GM23338 (cell line): ENCODE data around the gene FAM20A. TPM values are rescaled to one million over a fixed set of nuclear protein-coding genes. Genes with fewer than 3 reads are reported as not detected.
A peak's percentile ranks its signal among the peaks of the same experiment; 100 is the strongest.

Source experiments
- ATAC-seq: fragments of 200-7000 bp; cut with Tn5 transposase; 3 replicates; pipeline ENCODE4 v1.9.1; 2020
- DNase-seq: peaks from one replicate; pipeline ENCODE4 v3.0.0-alpha.2; 2015; ENCODE audit warnings: low spot score
- H2AFZ ChIP-seq: fragments of 200-600 bp; sonication (generic); 2 replicates; pipeline ENCODE4 v1.8.0; 2016; ENCODE audit warnings: antibody characterized with exemption, mild to moderate bottlenecking, moderate library complexity
- H3F3A ChIP-seq: fragments of 200-600 bp; sonication (generic); replicated peaks from 2 replicates; pipeline ENCODE4 v1.8.0; 2017; ENCODE audit warnings: antibody characterized with exemption, mixed run types, low read depth
- H3K27ac ChIP-seq: fragments of 200-600 bp; sonication (generic); 2 replicates; pipeline ENCODE4 v1.6.1; 2016; ENCODE audit warnings: low read depth
- H3K27me3 ChIP-seq: fragments of 200-600 bp; sonication (generic); 2 replicates; pipeline ENCODE4 v1.8.0; 2016; ENCODE audit warnings: mild to moderate bottlenecking, mixed run types, moderate library complexity; ENCODE audit not compliant: insufficient read depth
- H3K36me3 ChIP-seq: fragments of 200-600 bp; sonication (generic); 2 replicates; pipeline ENCODE4 v1.8.0; 2016; ENCODE audit warnings: mild to moderate bottlenecking; ENCODE audit not compliant: insufficient read depth
- H3K4me1 ChIP-seq: fragments of 200-600 bp; sonication (generic); 2 replicates; pipeline ENCODE4 v1.8.0; 2016; ENCODE audit warnings: mild to moderate bottlenecking, moderate library complexity; ENCODE audit not compliant: insufficient read depth
- H3K4me2 ChIP-seq: fragments of 200-600 bp; sonication (generic); 2 replicates; pipeline ENCODE4 v1.7.1; 2017; ENCODE audit warnings: mixed run types
- H3K4me3 ChIP-seq: fragments of 200-600 bp; sonication (generic); 2 replicates; pipeline ENCODE4 v1.6.1; 2016; ENCODE audit warnings: mixed run types
- H3K79me2 ChIP-seq: fragments of 200-600 bp; sonication (generic); replicated peaks from 2 replicates; pipeline ENCODE4 v1.8.0; 2017; ENCODE audit warnings: mild to moderate bottlenecking; ENCODE audit not compliant: insufficient read depth
- H3K9me2 ChIP-seq: fragments of 200-600 bp; sonication (generic); 2 replicates; pipeline ENCODE4 v1.8.0; 2017; ENCODE audit not compliant: insufficient read depth
- H4K20me1 ChIP-seq: fragments of 200-600 bp; sonication (generic); replicated peaks from 2 replicates; pipeline ENCODE4 v1.8.0; 2017; ENCODE audit warnings: mild to moderate bottlenecking; ENCODE audit not compliant: insufficient read depth
- H3K27ac Mint-ChIP-seq: 2 replicates; pipeline ENCODE4 v1.8.0; 2020; ENCODE audit warnings: inconsistent platforms, mild to moderate bottlenecking, moderate library complexity, mixed read lengths
- H3K27me3 Mint-ChIP-seq: 3 replicates; pipeline ENCODE4 v1.8.0; 2022; ENCODE audit warnings: low read depth, mild to moderate bottlenecking, moderate library complexity, mixed read lengths, inconsistent platforms; ENCODE audit not compliant: insufficient read depth, poor library complexity
- H3K36me3 Mint-ChIP-seq: 3 replicates; pipeline ENCODE4 v1.8.0; 2021; ENCODE audit warnings: low read depth, mild to moderate bottlenecking, inconsistent platforms, moderate library complexity, mixed read lengths
- H3K4me1 Mint-ChIP-seq: 3 replicates; pipeline ENCODE4 v1.8.0; 2020; ENCODE audit warnings: mild to moderate bottlenecking, inconsistent platforms, mixed read lengths
- H3K4me3 Mint-ChIP-seq: 3 replicates; pipeline ENCODE4 v1.8.0; 2021; ENCODE audit warnings: moderate library complexity, mild to moderate bottlenecking, inconsistent platforms, mixed read lengths
- H3K9me3 Mint-ChIP-seq: 3 replicates; pipeline ENCODE4 v1.8.0; 2020; ENCODE audit warnings: moderate library complexity, mild to moderate bottlenecking, inconsistent platforms, mixed read lengths
- CREB1 ChIP-seq: fragments of 250-450 bp; sonication (Bioruptor Pico); IDR thresholded peaks from 2 replicates; pipeline ENCODE4 v1.5.0; 2020; ENCODE audit warnings: low read depth, mild to moderate bottlenecking, moderate library complexity
- CTCF ChIP-seq, 2 experiments: fragments of 200-600 bp in 1 of 2; sonication (generic) in 1 of 2; conservative IDR thresholded peaks; 2 replicates each; pipeline versions ENCODE4 v1.5.1 to v1.6.1; 2016 to 2017; ENCODE audit warnings: antibody characterized with exemption in 2 of 2, low read depth in 2 of 2, mild to moderate bottlenecking in 2 of 2, moderate library complexity in 1 of 2
- EZH2 ChIP-seq: fragments of 200-600 bp; sonication (generic); IDR thresholded peaks from one replicate; pipeline ENCODE4 v1.8.0; 2017; ENCODE audit warnings: antibody characterized with exemption, mild to moderate bottlenecking, low read depth; ENCODE audit not compliant: unreplicated experiment
- EZH2phosphoT487 ChIP-seq: fragments of 200-600 bp; sonication (generic); IDR thresholded peaks from one replicate; pipeline ENCODE4 v1.8.1; 2018; ENCODE audit warnings: antibody characterized with exemption; ENCODE audit not compliant: unreplicated experiment
- POLR2AphosphoS5 ChIP-seq: IDR thresholded peaks from 2 replicates; pipeline ENCODE4 v1.6.1; 2016; ENCODE audit warnings: antibody characterized with exemption, low read depth
- REST ChIP-seq: IDR thresholded peaks from one replicate; pipeline ENCODE4 v1.6.1; 2018; ENCODE audit warnings: antibody characterized with exemption; ENCODE audit not compliant: unreplicated experiment
- STAT1 ChIP-seq: IDR thresholded peaks from one replicate; pipeline ENCODE4 v1.6.1; 2016; ENCODE audit warnings: antibody characterized with exemption; ENCODE audit not compliant: unreplicated experiment
- ZNF114 ChIP-seq: fragments of 250-450 bp; sonication (Bioruptor Pico); IDR thresholded peaks from 2 replicates; pipeline ENCODE4 v1.5.0; 2020; ENCODE audit warnings: mild to moderate bottlenecking, moderate library complexity
- polyA plus RNA-seq: library from polyadenylated mRNA; unstranded; fragments of >200 nt; fragmentation: Nextera tagmentation; extraction: Ambion mirVana; gene quantifications from 2 replicates; pipeline ENCODE4 v1.2.1, GENCODE V29; 2016
- total RNA-seq: library from RNA; depleted of rRNA; stranded (reverse); fragments of >200 nt; shearing (Covaris generic); gene quantifications from 2 replicates; pipeline ENCODE4 v1.2.3, GENCODE V29; 2014

Gene FAM20A
- total and polyA plus RNA-seq, 2 experiments from 2014 or later: 1.3 to 1.6 TPM

- DNase-seq (no peak), ATAC-seq (no peak)
- Histone ChIP-seq H3K4me2 (no peak overlapping the region), H2AFZ (no peak overlapping the region), H3K27ac (no peak overlapping the region), H3K36me3 (peaks cover 15% of the 10 kb centered on the region; the same call in 1 of the 2 replicates), H3K4me1 (peaks cover 31% of the 10 kb centered on the region; the same call in 1 of the 2 replicates), H3K27me3 (no peaks in the 10 kb centered on the region), H4K20me1 (no peaks in the 10 kb centered on the region), H3K9me2 (no peaks in the 10 kb centered on the region), H3K79me2 (no peaks in the 10 kb centered on the region), H3F3A (no peaks in the 10 kb centered on the region), H3K4me3 (no peak overlapping the region)
- no peak overlapping the region for H3K27ac Mint-ChIP-seq
- TF ChIP-seq CTCF (conservative IDR thresholded peaks at IDR 0.05; ENCODE audit: low read depth in 2 of 2) (no peak), ZNF114 (CRISPR knock-in tag) (no peak), REST (no peak), STAT1 (no peak), POLR2AphosphoS5 (no peak), EZH2phosphoT487 (no peak), CREB1 (CRISPR knock-in tag) (no peak), EZH2 (no peak)
- H3K36me3 Mint-ChIP-seq: peaks cover 60% of the 10 kb centered on the region
- H3K4me3 Mint-ChIP-seq: no peak overlapping the region
- peaks cover 20% of the 10 kb centered on the region; the same call in 2 of the 3 replicates for H3K4me1 Mint-ChIP-seq
- H3K27me3 Mint-ChIP-seq: no peaks in the 10 kb centered on the region
- no peaks in the 10 kb centered on the region for H3K9me3 Mint-ChIP-seq
Measured at GRCh38 chr17:68531252-68531651, 69.9 kb downstream of the FAM20A start.

- Histone ChIP-seq H4K20me1 (no peaks in the 10 kb centered on the region), H3K4me1 (peaks cover 31% of the 10 kb centered on the region; the same call in 1 of the 2 replicates), H3K27ac (no peak overlapping the region), H3F3A (no peaks in the 10 kb centered on the region), H3K4me2 (peak overlapping the region; percentile 5; the same call in 1 of the 2 replicates), H3K27me3 (no peaks in the 10 kb centered on the region), H3K9me2 (no peaks in the 10 kb centered on the region), H2AFZ (no peak overlapping the region), H3K36me3 (peaks cover 39% of the 10 kb centered on the region; the same call in 1 of the 2 replicates), H3K4me3 (no peak overlapping the region), H3K79me2 (no peaks in the 10 kb centered on the region; the same call in 1 of the 2 replicates)
- ATAC-seq (no peak), DNase-seq (no peak)
- no peak overlapping the region for H3K4me3 Mint-ChIP-seq
- H3K4me1 Mint-ChIP-seq: peaks cover 22% of the 10 kb centered on the region; the same call in 2 of the 3 replicates
- peaks cover 84% of the 10 kb centered on the region for H3K36me3 Mint-ChIP-seq
- H3K27ac Mint-ChIP-seq: 0 out of 2 replicates have a peak overlapping the region, but pooled peaks have one; percentile 42
- no peaks in the 10 kb centered on the region for H3K9me3 Mint-ChIP-seq
- no peaks in the 10 kb centered on the region for H3K27me3 Mint-ChIP-seq
- TF ChIP-seq EZH2: no peak
- no peak for TF ChIP-seq CTCF (conservative IDR thresholded peaks at IDR 0.05; ENCODE audit: low read depth in 2 of 2)
Measured at GRCh38 chr17:68527314-68527713, 73.9 kb downstream of the FAM20A start.
